D721Med (cell line): ENCODE data around the gene DISP3.

Experiments
- DNase-seq: peaks from one replicate; pipeline ENCODE4 v3.0.0; 2011; ENCODE audit warnings: low spot score; ENCODE audit not compliant: insufficient read length
- FAIRE-seq: peaks from 2 replicates; lab custom pipeline; 2011; peaks lifted over from hg19 to GRCh38; lab: Jason Lieb, UNC
- TF ChIP-seq, protein P1 (sequence below): IDR thresholded peaks from 2 replicates; pipeline ENCODE4 v1.5.1; 2012; ENCODE audit warnings: mild to moderate bottlenecking, control low read depth; ENCODE audit not compliant: insufficient read depth; ENCODE audit errors: missing control alignments

Gene DISP3

DNA sequence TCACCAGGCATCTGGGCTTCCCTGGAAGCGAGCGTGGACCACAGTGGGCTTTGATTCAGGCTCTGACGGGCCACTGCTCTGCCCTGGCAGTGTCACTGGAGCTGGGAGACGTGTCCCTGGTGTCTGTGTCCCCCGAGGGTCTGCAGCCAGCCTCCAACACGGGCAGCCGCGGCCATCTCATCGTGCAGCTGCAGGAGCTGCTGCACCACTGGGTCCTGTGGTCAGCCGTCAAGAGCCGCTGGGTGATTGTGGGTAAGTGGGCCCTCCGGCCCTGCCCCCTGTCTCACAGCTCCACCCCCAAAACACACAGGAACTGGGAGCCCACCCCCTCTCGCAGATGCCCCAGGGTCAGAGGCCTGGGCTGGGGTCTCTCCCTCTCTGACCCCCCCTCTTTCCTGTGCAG is 40.7 kb downstream of the DISP3 start:
- FAIRE-seq (no peak), DNase-seq (no peak)
- TF ChIP-seq, protein P1, sequence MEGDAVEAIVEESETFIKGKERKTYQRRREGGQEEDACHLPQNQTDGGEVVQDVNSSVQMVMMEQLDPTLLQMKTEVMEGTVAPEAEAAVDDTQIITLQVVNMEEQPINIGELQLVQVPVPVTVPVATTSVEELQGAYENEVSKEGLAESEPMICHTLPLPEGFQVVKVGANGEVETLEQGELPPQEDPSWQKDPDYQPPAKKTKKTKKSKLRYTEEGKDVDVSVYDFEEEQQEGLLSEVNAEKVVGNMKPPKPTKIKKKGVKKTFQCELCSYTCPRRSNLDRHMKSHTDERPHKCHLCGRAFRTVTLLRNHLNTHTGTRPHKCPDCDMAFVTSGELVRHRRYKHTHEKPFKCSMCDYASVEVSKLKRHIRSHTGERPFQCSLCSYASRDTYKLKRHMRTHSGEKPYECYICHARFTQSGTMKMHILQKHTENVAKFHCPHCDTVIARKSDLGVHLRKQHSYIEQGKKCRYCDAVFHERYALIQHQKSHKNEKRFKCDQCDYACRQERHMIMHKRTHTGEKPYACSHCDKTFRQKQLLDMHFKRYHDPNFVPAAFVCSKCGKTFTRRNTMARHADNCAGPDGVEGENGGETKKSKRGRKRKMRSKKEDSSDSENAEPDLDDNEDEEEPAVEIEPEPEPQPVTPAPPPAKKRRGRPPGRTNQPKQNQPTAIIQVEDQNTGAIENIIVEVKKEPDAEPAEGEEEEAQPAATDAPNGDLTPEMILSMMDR, result no peak

DNA sequence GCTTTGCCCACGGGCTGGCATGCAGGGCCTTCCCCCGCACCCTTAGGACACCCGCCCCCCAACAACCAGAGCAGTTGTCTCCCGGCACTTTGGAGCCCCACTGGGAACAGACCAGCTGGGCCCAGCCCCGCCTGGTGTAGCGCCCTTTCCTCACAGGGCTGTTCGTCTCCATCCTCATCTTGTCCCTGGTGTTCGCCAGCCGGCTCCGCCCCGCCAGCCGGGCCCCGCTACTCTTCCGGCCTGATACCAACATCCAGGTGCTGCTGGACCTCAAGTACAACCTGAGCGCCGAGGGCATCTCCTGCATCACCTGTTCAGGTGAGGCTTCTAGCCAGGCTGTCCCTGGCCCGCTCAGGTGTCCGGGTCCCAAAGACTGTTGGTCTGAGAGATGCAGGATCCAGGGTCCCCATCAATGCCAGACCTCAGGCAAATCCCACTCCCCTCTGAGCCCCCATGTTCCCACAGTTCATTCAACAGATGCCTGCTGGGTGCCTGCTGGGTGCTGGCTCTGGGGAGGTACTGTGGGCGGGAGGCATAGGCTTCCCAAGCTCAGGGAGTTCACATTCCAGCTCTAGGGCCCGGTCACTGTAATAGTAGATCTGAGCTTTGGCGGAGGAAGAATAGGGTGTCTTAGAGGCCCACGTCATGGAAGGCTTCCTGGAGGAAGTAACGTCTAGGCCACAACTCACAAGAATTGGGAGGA is 41.7 kb downstream of the DISP3 start:
- FAIRE-seq (no peak), DNase-seq (no peak)
- TF ChIP-seq, protein P1, result no peak

DNA sequence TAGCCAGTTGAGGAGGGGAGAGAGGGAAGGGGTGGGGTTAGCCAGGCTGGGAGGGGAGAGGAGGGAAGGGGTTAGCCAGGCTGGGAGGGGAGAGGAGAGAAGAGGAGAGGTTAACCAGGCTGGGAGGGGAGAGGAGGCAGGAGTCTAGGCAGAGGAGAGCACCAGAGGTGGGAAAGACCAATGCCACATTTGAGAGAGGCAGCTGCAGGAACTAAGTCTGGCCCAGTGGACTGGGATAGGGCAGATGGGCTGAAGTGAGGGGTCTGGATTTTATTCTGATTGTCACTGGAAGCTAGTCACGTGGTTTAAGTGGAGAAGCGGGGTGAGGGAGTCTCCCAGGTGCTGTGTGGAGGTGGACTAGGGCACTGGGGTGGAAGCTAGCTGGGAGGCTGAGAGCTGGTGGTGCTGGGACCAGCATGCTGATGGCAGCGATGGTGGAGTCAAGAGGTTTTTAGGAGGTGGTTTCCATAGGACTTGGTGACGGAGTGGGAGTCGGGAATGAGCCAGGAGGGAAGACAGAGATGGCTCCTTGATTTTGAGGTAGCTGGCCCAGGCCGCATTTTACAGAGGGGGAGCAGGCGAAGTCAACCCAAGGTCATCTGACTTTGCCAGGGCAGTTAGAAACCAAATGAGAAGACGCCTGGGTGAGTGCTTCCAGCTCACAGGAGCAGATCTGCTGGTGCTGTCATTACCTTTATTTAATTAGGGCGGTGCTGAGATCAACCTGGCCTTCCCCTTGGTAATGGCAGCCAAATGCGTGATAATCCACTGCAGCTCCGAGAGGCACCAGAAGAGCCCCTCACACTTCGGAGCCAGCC is 42.8 kb downstream of the DISP3 start:
- FAIRE-seq (no peak), DNase-seq (no peak)
- TF ChIP-seq, protein P1, result no peak

DNA sequence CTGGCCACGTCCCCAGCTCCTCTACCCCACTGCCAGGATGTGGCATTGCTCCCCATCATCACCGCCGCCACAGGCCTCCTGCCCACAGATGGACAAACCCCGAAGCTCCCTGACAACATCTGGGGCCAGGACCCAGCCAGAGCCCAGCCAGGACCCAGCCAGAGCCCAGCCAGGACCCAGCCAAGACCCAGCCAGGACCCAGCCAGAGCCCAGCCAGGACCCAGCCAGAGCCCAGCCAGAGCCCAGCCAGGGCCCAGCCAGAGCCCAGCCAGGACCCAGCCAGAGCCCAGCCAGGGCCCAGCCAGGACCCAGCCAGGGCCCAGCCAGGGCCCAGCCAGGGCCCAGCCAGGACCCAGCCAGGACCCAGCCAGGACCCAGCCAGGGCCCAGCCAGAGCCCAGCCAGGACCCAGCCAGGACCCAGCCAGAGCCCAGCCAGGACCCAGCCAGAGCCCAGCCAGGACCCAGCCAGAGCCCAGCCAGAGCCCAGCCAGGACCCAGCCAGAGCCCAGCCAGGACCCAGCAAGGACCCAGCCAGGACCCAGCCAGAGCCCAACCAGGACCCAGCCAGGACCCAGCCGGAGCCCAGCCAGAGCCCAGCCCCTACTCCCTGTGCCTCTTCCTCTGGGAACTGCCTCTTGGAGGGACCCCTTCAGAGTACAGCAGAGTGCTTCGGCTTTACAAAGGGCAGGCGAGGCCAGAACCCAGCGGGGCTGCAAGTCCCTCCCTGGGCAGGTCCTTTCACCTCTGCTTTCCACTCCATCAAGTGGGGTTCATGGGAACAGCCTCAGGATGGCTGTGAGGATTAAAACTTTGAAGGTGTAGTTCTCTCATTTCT is 43.7 kb downstream of the DISP3 start:
- TF ChIP-seq, protein P1, result no peak
- no peak for DNase-seq
- FAIRE-seq, result no peak

DNA sequence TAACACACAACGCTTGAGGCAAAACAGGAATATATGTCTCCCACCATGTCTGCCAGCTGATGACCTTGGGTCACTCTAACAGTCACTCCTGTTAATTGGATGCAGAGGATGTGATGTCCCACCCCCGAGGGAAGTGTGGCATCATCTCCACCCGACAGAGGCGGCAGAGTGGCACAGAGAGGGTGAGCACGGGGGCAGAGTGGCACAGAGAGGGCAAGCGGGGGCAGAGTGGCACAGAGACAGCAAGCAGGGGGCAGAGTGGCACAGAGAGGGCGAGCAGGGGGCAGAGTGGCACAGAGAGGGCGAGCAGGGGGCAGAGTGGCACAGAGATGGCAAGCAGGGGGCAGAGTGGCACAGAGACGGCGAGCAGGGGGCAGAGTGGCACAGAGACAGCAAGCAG is 44.3 kb downstream of the DISP3 start:
- no peak for DNase-seq
- TF ChIP-seq, protein P1, result no peak
- FAIRE-seq, result no peak

DNA sequence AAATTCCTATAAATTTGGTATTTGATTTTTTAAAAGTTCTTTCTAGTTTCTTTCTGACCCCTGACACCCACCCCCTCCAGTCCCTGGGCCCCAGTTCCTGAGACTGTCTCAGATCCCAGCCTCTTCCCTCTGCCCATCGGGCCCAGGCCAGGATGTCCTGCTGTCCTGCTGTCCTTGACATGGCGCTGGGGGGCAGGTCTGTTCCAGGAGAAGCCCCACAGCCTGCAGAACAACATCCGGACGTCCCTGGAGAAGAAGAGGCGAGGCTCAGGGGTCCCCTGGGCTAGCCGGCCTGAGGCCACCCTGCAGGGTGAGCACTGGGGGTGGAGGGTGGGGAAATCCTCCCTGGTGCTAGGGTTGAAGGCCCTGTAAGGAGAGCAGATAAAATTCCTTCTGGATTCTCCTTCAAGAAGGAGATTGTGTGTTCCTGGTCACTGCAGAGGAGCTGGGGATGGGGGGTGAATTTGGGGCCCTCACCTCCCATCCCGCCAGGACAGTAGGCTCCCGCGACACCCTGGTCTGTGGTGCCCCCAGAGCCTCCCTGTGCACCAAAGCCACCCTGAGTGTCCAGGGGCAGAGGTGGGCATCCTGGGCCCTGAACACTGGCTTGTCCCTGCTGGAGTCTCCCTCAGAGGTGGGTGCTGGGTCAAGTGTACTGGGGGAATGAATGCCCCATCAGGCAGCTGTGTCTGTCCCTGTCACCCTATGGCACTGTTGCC is 45.0 kb downstream of the DISP3 start:
- FAIRE-seq, result no peak
- TF ChIP-seq, protein P1, result no peak
- DNase-seq, result no peak
